ENCODE measurements around the gene ADAT1.
"Not testable (repeated sequence)": the region's sequence is repeated elsewhere in the genome, so short reads cannot be mapped to it uniquely, and the experiment has no call there.

Gene ADAT1

DNA sequence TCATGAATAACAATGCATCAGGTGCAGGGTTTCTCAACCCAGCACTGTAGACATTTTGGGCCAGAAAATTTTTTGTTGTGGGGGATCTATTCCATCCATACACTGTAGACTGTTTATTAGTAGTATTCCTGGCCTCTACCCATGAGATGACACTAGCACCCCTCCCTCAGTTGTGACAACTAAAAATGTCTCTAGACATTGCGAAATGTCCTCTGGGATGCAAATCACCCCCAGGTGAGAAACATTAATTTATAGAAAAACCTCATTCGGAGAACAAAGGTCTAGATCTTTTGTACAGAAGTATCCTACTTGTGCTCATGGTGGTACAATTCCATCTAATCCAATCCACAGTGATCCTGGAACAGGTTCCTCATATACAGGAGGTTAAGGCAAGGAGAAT is 4.3 kb downstream of the ADAT1 start:
- no peak for DNase-seq

DNA sequence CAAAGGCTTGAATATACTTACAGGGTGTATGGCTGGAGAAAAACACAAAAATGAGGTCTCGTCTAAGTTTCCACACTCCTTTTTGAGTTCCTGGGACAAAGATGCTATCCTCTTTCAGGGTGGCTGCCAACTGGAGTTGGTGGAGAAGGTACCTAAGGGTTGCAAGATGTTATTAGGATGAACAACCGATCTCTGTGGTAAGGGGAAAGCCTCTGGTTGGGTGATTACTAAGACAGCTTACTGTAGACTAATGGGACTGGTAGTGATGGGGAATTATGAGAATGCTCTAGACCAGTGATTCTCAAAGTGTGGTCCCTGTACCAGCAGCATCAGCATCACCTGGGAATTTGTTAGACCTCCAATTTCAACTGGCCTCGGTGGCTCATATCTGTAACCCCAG is 6.0 kb downstream of the ADAT1 start:
- no peak for DNase-seq

DNA sequence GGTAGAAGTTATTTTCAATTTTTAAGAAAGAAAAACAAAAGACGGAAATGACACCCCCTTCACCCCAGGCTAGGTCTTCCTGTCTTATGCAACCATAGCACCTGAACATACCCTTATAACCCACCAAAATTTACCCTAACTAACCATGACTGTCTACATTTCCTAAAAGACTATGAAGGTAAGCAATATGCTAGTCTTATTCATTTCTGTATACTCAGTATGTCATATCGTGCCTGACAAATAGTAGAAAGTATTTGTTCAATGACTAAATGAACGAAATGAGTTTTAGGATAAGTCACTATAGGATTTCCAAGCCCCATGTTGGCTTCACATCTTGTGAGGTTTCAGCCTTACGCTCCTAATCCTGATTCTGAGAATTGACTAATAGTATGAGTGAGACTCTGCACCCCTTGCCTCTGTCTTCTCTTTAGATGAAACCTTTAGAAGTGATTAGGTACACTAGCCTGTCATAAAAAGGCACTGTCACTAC is 6.5 kb downstream of the ADAT1 start:
- no peak for DNase-seq

DNA sequence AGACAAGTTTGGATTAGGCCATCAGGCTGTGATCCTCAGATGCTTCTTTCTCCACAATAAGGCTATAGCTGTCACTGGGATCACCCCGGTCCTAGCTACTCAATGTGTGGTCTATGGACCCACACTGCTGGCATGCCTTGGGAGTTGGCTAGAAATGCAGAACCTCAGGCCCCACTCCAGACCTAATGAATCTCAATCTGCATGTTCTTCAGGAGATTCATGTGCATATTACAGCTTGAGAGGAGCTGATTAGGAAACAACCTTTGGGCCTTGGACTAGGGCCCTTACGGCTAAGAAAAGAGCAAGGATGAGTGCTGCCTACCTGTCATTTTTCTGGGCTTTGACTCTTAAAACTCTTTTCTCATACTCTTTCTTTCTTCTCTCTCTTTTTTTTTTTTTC is 7.5 kb downstream of the ADAT1 start:
- DNase-seq, result no peak

DNA sequence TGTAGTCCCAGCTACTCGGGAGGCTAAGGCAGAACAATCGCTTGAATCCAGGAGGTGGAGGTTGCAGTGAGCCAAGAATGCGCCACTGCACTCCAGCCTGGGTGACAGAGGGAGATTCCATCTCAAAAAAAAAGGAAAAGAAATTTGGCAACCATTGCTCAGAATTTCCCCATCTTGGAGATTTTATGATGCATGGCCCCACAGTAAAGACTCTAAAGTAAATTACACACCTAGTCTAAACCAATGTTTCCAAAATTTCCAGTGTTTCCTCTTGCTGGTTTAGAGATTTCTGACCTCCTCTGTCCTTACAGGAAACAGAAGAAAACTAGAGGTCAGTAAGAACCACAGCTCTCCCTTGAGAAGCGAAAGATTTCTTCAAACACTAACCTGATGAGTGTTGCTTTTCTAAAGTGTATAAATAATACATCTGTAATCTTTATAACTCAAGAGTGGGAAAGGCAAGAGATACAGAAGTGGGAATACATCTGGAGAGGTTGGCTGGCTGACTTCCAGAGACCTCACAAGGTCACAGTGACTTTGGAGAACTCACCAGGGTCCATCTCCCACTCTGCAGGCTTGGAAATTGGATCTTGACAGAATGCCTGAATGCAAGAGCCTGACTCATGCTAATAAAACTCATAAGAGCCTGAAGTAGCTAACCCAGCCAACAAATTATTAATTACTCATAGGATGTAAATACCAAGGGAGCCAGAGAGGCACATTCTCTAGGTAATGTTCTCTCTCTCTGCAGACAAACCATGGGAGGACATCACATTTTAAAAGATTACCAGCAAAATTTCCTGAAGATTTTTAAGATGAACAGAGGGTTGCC is 8.8 kb downstream of the ADAT1 start:
- no peak for DNase-seq

DNA sequence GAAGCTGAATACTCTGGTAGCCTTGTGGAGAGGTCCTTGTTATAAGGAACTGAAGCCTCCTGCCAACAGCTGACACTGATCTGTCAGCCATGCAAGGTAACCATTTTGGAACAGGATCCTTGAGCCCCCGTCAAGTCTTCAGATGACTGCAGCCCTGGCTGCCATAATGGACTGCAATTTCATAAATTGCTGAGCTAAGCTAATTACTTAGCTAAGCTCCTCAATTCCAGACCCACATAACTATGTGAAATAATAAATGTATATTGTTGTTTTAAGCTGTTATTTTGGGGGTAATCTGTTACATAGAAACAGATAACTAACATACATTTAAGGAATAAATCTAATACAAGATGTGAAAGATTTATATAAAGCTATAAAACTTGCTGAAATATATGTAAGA is 16.6 kb downstream of the ADAT1 start:
- no peak for DNase-seq

DNA sequence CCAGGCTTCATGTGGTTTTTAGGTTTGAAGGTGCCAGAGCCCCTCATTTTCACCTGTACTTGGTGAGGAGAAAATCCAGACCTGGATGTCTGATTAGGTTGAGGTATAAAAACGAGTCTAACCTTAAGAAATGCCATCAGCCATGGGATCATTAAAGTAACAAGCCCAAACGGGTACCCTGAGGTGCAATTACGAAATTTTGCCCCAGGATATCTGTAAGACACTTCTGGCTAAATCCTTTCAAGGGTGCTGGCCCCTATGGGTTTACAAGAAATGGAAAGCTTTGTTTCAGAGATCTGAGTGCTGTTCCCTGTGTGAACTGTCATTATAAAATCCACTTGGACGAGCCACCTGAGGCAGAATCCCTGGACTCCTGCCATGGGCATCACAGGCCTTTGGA is 19.8 kb downstream of the ADAT1 start:
- DNase-seq, result no peak

DNA sequence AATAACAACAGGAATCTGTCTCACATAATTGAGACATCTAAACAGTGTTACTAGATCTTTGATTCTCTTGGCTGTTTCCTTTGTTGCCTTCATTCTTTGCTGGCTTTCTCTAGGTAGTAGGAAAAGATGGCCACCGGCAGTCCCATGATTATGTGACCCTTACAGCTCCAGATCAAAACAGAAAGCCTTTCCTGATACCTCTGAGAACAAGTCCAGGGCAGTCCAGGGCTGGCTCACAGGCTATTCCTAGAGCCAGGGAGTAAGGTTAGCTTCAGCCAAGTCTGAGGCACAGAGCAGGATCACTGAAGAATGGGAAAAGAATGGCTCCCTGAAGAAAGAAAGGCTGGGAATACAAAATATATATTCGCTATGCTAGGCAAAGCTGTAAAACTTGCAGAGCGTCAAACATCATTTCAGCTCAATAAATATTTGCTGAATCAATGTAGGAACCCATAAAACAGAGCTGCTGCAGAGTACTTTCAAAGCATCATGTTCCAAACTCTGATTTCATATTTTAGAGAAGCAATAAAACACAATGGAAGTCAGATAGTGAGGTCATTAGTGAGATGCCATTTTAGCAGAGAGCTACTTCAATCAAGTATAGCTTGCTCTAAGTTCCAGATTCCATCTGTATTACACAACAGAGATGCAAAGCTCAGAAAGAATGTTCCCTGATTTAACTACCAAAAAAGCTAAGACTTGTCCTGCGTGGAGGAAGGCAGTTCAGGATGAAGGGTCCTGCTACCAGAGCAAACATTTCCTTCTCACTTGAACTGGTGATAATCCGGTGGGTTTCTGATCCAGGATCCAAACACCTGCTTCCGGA is 23.4 kb downstream of the ADAT1 start:
- DNase-seq, result no peak

DNA sequence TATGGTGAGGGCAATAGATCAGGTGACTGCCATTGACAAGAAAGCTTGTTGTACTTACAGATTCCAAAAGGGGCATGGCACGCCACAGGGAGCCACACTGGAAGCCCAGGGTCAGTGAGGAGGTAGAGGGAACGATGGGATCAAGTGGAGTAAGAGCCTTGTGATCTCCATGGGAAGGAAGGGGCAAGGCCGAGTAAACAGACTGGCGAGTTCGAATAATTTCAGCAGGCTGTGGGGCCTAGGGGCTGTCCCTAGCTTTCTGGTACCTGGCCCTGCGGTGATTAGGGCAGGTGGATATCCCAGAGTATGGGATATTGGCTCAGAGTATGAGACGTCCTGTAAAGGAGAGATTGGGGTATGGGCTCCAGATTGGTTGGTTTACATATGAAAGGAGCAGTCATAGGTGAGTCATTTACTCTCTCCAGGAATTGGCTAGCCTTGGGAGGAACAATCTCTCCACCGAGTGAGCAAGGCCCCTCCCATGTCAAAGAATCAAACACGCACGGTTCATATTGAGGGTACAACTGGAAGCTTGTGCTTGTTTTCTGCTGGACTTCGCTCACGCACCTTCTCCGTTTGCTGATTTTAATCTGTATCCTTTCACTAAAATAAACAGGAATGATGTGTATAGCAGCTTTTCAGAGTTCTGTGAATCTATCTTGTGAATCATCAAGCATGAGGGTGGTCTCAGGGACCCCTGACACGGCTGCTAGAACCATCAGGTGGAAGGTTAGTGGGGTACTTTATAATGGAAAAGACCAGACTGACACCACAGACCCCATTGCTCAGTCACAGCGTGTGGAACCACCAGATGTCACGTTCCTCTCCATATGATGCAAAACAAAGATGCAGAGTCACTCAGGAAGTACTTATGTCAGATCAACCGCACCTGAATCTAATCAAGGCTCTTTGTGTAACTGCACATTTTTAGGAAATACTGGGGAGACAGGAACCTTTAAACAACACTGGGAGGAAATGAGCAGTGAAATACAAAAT is 29.0 kb downstream of the ADAT1 start:
- no peak for DNase-seq

DNA sequence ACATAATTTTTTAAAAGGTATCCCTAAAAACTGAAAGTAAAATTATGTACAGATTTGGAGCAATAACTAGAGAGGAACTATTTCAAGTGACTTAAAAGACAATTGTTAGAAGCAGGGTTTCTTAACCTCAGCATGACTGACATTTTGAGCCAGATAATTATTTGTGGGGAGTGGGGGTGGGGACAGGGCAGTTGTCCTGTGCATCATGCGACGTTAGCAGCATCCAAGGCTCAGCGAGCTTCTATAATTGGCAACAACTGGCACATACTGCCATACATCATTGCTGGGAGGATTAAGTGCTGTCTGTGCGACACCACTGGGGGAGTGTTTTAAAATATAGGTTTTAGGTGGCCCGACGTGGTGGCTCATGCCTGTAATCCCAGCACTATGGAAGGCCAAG is 29.8 kb downstream of the ADAT1 start:
- no peak for DNase-seq

DNA sequence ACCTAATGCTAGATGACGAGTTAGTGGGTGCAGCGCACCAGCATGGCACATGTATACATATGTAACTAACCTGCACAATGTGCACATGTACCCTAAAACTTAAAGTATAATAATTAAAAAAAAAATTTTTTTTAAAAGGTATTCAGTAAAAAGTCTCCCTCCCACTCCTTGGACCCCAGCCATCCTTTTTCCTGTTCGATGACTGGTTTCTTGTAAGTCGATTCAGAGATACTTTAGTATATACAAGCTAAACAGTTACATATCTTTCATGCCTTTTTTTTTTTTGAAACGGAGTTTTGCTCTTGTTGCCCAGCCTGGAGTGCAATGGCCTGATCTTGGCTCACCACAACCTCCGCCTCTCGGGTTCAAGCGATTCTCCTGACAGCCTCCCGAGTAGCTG is 31.2 kb downstream of the ADAT1 start:
- not testable (repeated sequence) for DNase-seq

DNA sequence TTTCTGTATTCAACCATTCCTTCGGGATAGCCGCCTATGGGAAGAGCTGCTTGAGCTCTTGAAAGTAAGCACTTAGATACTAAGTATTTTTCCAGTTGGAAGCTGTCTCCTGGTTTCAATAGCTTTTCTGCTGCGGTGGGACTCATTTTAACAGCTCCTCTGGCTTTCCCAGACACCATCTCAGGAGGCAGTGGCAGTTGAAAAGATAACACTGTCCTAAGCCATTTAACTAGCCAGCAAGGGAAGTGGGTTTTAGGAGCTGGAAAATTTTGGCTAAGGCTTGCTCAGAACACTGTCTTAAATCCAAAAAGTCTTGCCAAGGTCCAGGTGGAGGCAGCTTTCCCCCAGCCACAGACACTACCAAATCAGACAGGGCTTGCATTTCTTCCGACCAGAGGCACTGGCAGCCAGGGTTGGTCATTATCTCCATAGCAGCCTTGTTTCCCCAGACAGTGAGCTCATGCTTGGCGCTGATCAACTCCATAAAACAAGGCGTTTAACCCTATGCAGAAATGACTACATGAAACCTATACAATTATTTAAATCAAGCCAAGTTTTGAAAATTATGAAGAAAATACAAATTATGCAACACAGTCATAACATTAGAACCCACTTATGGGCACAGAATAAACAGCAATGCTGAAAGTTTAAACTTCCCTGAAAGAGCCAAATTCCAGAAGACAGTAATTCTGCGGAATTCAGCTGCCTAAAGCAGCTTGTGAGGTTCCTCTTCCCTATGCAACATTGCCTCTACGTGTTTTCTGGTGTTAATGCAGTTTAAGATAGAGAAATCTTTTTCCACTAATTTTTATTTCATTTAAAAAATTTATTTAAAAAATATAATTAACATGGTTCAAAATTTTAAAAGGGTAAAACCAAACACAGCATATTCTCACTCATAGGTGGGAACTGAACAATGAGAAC is 31.9 kb downstream of the ADAT1 start:
- no peak for DNase-seq

DNA sequence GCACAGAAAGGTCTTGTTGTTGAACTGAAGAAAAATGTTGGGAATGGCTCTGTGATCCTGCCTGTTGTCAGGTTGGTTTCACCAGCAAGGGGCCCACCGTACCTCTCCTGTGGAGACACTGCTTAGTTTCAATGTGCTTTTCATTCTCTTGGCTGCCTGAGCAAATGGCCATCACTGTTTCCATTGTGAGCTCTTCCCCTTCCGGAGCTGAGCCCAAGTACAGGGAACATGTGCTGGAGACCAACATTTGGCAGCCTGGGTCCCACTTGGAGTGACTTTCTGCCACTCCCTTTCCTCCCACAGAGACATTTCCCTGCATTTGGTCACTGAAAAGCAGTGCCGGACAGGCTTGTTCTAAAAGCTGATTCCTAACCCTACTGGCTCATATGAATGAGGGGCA is 33.8 kb downstream of the ADAT1 start:
- no peak for DNase-seq

DNA sequence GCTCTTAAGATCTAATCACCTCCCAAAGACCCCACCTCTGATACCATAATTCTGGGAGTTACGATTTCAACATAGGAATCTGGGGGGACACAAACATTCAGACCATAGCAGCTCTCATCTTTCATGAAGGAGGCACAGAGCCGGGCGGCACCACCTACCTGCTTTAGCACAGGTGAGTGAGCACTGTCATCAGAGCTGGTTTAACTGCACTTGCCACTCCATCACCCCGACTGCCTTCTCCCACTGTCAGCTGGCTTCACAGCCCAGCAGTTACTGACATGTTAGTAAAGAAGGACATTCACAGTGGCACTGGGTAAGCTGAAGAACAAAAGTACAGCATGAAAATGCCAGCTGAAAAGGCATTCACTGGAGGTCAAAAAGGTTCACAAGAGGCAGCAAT is 34.4 kb downstream of the ADAT1 start:
- DNase-seq, result no peak

DNA sequence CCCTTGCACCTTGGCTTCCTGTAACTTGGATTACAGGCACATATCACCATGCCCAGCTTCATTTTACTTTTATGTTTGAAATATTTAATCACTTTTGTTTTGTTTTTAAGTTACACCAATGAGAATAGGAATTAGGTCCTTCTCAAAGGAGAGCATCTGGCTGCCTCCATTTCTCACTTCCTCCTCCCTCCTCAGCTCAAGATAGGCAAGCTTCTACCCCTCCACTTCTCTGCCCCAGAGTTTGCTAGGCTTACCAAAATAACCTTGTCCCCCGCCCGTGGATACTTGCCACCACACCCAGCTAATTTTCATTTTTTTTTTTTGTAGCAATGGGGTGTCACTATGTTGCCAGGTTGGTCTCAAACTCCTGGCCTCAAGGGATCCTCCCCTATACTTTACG is 39.0 kb downstream of the ADAT1 start:
- no peak for DNase-seq

DNA sequence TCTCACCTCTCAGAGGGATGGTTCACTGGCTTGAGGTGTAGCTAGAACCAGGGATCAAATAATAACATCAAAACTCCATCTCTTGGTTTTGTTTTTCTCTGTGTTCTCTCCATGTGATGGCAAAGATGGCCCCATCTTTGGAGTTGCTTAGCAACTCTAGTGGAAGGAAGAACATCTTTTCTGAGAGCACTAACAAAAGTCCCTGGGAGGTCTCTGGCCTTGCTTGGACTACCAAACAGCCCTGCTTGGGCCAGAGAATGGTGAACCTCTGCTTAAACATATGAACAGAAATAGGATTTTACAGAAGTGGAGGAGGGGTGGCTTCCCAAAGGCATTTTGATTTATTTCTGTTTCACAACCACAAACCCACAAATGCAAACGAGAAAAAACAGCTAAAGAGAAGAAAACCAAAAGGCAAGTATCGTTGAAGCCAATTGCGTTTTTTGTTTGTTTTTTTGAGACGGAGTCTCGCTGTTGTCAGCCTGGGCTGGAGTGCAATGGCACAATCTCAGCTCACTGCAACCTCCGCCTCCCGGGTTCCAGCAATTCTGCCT is 43.7 kb downstream of the ADAT1 start:
- no peak for DNase-seq

DNA sequence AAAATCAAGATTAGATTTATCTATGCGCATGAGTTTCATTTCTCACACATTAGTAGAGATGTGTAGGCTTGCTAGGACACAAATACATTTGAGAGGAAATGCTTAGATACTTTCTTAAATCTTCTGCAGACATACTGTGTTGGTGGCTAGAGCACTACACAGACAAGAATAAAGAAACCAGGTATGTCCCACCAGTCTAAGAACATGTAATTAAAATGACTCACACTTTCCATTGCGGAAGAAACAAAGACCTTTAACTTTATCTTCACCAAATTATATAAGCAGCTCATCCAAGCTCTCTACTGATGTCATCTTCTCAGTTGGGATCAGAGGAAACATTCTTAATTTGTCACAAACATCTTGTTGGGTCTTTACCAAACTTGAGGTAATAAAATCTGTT is 44.4 kb downstream of the ADAT1 start:
- DNase-seq, result no peak

DNA sequence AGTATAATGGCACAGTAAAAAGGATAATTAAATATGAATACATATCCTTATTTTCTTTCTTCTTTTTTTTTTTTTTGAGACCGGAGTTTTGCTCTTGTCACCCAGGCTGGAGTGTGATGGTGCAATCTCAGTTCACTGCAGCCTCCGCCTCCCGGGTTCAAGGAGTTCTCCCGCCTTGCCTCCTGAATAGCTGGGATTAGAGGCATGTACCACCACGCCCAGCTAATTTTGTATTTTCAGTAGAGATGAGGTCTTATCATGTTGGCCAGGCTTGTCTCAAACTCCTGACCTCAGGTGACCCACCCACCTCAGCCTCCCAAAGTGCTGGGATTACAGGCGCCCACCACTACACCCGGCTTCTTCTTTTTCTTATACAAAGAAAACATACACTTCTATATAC is 44.9 kb downstream of the ADAT1 start:
- DNase-seq, result no peak

DNA sequence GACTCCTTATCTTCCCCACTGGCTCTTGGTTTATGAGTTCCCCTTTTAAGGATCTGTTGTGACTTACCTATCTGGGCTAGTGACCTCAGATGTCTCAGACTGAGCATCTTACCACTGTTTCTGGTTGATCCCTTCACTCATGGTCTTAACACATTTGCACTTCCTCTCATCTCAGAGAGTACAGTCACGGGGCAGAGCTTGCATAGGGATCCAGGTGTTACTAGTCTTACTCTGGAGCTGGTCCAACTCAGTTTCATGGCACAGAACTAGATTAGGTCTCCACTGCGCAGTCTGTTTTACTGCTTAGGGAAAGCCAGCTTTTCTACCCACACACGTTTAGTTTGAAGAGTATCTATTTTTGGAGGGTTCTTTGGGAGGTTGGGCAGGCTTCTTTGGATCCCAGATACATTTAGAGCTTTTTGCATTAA is 46.7 kb downstream of the ADAT1 start:
- DNase-seq, result no peak

DNA sequence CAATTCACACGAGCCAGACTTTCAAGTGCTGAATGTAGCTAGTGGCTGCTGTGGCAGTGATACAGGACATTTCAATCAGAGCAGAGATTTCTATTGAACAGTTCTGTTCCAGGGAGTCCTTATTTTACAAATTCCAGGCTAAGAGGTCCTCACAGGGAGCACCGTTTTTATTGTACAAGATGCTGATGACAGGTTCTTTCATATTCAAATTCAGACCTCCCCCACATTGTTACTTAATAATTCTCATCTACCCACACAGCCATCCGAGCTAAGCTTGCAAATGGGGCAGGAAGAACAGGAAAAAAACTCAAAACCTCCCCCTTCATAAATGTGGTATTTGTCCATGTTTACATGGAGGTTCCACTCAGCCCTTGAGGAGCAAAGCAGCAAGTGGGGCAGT is 47.1 kb downstream of the ADAT1 start:
- no peak for DNase-seq

DNA sequence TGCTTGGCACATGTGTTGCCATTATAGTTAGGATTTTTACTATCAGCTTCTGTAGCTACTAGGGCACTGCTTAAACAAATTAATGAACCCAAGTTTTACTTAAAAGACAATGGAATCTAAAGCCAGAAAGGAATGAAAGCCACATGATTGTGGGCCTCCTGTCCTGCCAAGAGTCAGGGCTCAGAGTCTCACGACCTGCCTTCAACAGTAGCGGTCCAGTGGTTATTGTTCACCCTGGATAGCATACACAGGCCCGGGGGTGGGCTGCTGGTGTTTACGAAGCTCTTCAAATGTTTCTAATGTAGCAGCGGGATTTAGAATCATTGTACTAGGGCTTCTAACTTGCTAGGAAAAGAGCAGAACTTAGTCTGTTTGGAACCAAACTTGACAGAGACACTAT is 49.1 kb downstream of the ADAT1 start:
- DNase-seq, result no peak

Data from COR-L47 (cell line).